Activated CD8-positive, alpha-beta memory T cell treated with anti-CD3 and anti-CD28 coated beads, Interleukin-2, amount 50 U/mL, for 4 hours (primary cell): ENCODE data around the gene IL4I1.
A peak's percentile ranks its signal among the peaks of the same experiment; 100 is the strongest.

Experiments
- DNase-seq: peaks from one replicate; pipeline ENCODE4 v3.0.0-alpha.2; 2020

The IL4I1 gene

GRCh38 chr19:49894011-49894664 is 2.5 kb downstream of the IL4I1 start:
- DNase-seq = no peak

- DNase-seq = no peak
These were observed 4.0 kb downstream of the IL4I1 start for GRCh38 chr19:49892716-49893115.

- DNase-seq = no peak
These were observed 5.3 kb downstream of the IL4I1 start for GRCh38 chr19:49891393-49891792.

DNA sequence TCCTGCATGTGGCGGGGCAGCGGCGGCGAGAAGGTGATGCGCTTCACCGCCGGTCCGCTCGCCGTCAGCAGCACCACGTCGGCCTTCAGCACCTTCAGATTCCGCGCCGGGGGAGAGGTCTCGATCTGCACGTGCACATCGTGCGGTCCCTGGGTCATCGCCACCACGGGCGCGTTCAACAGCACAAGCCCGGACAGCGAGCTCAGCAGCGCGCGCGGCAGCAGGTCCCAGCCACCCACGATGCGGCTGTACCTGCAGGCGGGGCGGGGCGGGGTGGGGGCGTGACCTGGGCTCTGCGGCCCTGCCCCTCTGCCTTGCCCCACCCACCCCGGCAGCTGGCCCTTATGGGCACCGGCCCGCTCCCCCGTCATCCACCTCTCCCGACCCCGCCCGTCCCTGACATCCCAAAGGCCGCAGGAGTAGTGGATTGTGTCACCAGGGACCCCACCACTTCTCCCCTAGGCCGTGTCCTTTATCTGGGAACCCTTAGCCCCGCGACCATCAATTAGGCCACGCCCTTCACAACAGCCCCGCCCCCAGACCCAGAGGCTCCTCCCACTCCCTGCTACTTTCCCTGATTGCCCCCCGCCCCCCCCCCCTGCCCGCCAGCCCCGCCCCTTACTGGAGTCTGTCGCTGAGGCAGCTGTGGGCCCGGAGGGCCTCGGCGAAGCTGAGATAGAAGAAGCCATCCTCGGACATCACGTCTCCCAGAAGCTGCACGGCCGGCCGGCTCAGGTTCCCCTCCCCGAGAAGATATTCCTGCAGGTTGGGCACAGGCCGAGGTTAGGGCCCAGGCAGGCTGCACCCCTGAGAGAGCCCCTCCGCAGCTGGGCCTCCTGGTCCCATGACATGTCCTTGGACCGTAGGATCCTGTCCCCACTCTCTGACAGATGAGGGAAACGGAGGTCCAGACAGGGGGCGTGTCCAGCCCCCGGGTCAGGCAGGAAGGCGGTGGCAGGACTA is 6.1 kb downstream of the IL4I1 start:
- peak; percentile 66 for DNase-seq

- peak; percentile 76 for DNase-seq
These were observed 6.9 kb downstream of the IL4I1 start for GRCh38 chr19:49889687-49890348.

DNA sequence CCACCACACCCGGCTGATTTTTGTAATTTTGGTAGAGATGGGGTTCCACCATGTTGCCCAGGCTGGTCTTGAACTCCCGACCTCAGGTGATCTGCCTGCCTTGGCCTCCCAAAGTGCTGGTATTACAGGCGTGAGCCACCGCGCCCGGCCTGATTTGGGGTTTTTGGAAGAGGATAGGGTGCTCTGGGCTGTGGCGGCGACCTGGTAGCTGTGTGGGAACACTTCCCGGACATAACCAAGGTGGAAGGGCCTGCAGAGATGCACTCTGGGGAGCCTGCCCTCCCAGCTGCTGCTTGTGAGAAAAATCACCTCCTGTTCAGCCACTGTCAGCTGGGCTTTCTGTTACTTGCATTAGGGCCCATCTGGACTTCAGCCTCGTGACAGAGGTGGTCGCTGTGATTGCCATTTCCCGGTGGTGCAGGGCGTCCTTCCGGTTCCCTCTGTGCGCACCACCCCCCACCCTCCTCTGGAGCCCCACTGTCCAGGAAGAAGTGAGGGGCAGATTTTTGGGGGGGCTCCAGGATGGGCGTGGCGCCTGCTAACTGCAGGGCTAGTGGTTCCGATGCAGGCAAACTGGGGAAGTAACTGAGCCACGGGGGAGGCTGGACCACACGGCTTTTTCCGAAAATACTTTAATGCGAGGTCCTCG is 7.5 kb downstream of the IL4I1 start:
- DNase-seq = no peak

GRCh38 chr19:49888510-49888824 is 8.2 kb downstream of the IL4I1 start:
- no peak for DNase-seq

DNA sequence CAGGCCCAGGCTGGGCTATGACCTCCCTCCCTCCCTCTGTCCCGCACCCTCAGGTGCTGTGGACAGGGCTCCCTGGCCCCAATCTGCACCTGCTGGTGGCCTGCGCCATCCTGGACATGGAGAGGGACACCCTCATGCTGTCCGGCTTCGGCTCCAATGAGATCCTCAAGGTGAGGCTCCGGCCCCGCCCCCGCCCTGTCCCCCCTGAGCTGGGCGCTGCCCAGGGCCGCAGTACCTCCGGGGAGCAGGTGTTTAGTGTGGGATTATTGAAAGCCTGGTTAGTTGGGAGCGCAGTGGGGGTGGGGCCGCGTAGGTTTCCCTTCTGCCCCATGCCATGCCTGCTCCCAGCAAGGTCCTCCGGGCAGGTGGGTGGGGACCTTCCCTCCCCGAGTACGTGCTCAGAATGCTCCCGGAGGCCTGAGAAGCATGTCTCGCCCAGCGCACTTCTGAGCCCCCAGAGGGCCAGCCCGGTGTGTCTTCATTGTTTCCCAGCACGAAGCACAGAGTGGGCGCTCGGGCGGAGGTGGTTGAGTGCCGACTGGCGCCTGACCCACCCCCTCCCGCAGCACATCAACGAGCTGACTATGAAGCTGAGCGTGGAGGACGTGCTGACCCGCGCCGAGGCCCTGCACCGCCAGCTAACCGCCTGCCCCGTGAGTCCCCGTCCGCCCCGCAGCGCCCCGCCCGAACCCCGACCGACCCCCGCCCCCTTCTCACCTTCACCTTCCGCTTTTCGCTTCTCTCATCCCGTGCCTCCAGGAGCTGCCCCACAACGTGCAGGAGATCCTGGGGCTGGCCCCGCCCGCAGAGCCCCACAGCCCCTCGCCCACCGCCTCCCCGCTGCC is 8.8 kb downstream of the IL4I1 start:
- DNase-seq = no peak

DNA sequence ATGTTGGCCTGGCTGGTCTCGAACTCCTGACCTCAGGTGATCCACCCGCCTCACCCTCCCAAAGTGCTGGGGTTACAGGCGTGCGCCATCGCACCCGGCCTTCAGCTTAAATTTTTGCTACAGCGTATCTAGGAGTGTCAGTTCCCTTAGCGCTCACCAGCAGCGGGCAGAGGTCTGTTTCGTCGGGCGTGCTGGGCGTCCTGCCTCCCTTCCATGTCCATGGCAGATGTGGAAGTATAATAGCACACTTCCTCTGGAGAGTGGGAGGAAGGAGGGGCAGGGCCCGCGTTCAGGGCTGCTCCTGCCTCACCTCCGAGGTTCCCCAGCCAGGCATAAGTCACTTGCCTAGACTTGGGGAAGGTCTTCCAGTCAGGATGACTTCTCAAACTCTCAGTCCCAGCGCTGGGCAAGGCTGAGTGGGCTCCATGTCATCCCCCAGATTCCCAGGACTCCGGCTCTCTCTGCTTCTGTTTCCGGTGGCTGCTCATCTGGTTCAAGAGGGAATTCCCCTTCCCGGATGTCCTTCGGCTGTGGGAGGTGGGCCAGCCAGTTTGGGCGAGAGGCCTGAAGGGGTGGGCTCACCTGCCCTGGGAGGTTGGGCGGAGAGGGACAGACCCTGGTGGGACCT is 9.5 kb downstream of the IL4I1 start:
- no peak for DNase-seq

- no peak for DNase-seq
These were observed 11.9 kb downstream of the IL4I1 start for GRCh38 chr19:49884760-49885159.

DNA sequence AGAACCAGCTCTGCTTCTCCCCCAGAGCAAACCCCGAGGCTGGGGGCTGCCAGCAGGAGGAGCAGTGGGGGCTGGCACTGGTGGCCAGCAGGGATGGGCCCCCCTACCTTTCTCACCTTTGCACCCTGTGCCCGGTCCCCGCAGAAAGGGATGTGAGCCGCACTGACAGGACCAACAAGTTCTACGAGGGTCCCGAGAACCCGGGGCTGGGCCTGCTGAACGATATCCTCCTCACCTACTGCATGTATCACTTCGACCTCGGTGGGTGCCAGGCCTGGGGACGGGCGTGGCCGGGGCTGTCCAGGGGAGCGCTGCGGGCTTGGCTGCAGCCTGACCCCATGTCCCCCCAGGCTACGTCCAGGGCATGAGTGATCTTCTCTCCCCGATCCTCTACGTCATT is 12.6 kb downstream of the IL4I1 start:
- no peak for DNase-seq

- no peak for DNase-seq
These were observed 13.6 kb downstream of the IL4I1 start for GRCh38 chr19:49883094-49883493.

GRCh38 chr19:49882643-49883042 is 14.0 kb downstream of the IL4I1 start:
- DNase-seq = no peak

DNA sequence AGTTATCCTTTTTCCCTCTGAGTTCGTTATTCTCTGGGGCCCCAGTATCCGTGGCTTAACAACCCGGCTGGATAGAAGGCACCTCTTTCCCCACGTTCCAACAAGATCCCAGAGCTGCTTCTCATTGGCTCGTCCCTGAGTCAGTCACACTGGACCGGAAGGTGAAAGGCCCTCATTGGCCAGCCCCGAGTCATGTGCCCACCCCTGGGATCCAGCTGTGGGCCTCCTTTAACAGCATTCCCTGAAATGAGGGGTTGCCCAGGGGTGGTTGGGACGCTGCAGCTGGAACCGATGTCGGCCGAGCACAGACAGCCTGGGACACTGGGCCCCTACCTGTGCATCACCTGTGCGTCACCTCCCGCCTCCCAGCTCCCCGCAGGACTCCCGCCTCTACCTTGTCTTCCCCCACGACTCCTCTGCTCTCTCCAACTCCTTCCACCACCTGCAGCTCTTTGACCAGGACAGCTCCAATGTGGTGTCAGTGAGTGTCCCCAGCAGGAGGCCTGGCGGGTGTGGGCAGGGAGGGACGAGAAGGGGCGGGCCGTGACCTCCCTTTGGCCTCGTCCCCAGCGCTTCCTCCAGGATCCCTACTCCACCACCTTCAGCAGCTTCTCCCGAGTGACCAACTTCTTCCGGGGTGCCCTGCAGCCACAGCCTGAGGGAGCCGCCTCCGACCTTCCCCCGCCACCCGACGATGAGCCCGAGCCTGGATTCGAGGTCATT is 14.9 kb downstream of the IL4I1 start:
- no peak for DNase-seq

DNA sequence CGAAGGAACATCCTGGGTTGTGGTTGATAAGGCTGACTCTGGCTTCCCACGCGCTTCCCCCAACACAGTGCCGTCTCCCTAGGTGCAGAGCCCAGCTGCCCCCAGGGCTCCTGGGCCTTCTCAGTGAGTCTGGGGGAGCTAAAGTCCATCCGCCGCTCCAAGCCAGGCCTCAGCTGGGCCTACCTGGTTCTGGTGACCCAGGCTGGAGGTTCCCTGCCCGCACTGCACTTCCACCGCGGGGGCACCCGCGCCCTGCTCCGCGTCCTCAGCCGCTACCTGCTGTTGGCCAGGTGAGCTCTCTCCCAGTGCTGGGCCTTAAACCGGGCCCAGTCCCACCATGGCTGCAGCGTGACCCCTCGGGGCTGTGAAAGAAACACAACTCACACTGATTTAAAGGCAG is 15.5 kb downstream of the IL4I1 start:
- DNase-seq = no peak

DNA sequence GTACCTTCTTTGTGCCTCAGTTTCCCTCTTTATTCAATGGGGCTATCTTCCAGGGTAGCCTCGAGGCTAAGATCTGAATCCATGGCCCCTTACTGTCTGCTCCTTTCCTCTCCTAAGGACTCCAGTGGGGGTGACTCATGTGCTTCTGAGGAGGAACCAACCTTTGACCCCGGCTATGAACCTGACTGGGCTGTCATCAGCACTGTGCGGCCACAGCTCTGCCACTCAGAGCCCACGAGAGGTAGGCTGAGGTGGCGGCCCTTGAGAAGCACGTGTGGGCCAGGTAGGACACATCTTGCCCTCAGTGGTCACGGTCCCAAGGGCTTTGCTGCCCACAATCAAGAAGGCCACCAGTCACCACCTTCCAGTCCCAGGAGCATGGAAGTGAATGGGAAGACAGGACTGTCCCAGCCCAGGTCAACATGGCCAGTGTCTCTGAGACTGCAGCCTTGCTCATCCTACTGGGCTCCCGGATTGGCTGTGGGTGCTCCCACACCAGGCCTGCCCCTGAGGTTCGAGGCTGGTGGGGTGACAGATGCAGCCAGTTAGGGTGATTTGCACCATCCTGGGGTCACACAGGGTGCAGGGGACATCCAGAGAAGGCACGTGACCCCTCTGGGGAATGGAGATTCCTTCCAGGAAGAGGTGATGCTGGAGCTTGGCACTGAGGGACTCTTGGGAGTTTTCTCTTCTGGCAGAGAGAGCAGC is 16.4 kb downstream of the IL4I1 start:
- DNase-seq = no peak

DNA sequence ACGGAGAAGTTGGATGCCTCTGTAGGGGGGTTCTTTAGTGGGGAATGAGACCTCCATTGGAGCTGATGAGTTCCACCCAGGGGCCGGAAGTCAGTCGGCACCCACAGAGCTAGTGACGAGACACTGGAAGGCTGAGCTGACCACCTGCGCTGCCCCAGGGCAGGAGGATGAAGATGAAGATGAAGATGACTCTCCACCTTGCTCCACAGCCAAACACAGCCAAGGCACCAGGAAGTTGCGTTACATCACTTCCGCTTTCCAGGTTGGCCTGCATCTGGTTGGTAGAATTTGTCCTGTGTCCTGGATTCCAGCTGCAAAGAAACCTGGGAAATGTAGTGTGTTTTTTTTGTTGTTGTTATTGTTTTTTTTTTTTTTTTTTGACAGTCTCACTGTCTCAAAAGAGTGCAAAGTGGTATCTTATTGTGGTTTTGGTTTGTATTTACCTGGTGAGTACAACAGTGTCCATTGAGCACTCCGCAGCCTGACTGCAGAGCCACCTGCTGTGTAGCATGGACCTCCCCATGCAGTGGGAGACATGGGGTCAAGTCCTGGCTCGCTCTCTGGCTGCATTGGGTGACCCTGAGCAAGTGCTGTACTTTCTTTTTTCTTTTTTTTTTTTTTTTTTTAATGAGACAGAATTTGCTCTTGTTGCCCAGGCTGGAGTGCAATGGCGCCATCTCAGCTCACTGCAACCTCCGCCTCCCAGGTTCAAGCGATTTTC is 17.3 kb downstream of the IL4I1 start:
- DNase-seq = no peak

DNA sequence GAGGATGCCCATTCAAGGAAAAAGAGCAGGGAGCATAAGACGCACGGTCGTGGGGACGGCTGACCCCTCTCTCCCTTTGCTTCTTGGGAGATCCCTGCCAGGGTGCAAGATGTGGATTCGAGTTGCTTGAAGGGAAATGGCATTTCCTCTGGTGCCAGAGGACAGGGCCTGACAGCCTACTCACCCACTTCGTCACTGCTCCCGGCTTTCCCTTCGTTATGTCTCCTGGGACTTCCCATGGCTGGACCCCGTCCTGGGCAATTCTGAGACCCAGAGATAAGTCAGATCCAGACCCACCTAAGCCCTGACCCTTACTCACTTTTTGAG is 18.0 kb downstream of the IL4I1 start:
- no peak for DNase-seq

- peak; percentile 97 for DNase-seq
These were observed 18.6 kb downstream of the IL4I1 start for GRCh38 chr19:49877879-49878743.
